Measurements from ENCODE around the gene ASB13.
"Not testable (repeated sequence)": the region's sequence is repeated elsewhere in the genome, so short reads cannot be mapped to it uniquely, and the experiment has no call there.

The ASB13 gene

GRCh38 chr10:5628451-5629302 lies 37.7 kb downstream of the ASB13 start:
- H3K36me3 ChIP-seq (ENCODE audit: control insufficient read depth in 5 of 5, insufficient read depth in 5 of 5, low read length in 5 of 5), result no peaks in the 10 kb centered on the region
- H3K27me3 ChIP-seq (ENCODE audit: control insufficient read depth in 5 of 5, insufficient read depth in 4 of 5, low read length in 5 of 5), result no peaks in the 10 kb centered on the region
- no peaks in the 10 kb centered on the region for H3K9me3 ChIP-seq (ENCODE audit: control insufficient read depth in 5 of 5, low read length in 5 of 5)
- H3K4me1 ChIP-seq (ENCODE audit: control insufficient read depth in 5 of 5, insufficient read depth in 5 of 5, low read length in 5 of 5), result peaks cover 0 to 18% (median 13%) of the 10 kb centered on the region in 5 donors
- H3K4me3 ChIP-seq (ENCODE audit: low read depth in 1 of 5, low read length in 5 of 5), result peak overlapping the region; percentile 40 to 72 (median 63)
- H3K9ac ChIP-seq (ENCODE audit: low read length in 5 of 5), result peak overlapping the region in 2 of 5 donors; percentile 26 to 47
- H3K27ac ChIP-seq (ENCODE audit: low read depth, low read length), result no peak overlapping the region

- H3K27ac ChIP-seq (ENCODE audit: low read depth, low read length), result no peak overlapping the region
Observed at GRCh38 chr10:5627486-5628044, 38.8 kb downstream of the ASB13 start.

GRCh38 chr10:5625992-5626777 lies 40.2 kb downstream of the ASB13 start:
- H3K4me1 ChIP-seq (ENCODE audit: control insufficient read depth in 5 of 5, insufficient read depth in 5 of 5, low read length in 5 of 5), result peaks cover 1 to 40% (median 26%) of the 10 kb centered on the region in 5 donors
- no peaks in the 10 kb centered on the region for H3K36me3 ChIP-seq (ENCODE audit: control insufficient read depth in 5 of 5, insufficient read depth in 5 of 5, low read length in 5 of 5)
- H3K27ac ChIP-seq (ENCODE audit: low read depth, low read length), result no peak overlapping the region
- no peak overlapping the region for H3K4me3 ChIP-seq (ENCODE audit: low read depth in 1 of 5, low read length in 5 of 5)
- no peaks in the 10 kb centered on the region for H3K27me3 ChIP-seq (ENCODE audit: control insufficient read depth in 5 of 5, insufficient read depth in 4 of 5, low read length in 5 of 5)
- H3K9ac ChIP-seq (ENCODE audit: low read length in 5 of 5), result no peak overlapping the region
- no peaks in the 10 kb centered on the region for H3K9me3 ChIP-seq (ENCODE audit: control insufficient read depth in 5 of 5, low read length in 5 of 5)

More at GRCh38 chr10:5627486-5628044, 38.8 kb downstream of the ASB13 start:
- no peak overlapping the region for H3K9ac ChIP-seq (ENCODE audit: low read length in 5 of 5)
- H3K4me1 ChIP-seq (ENCODE audit: control insufficient read depth in 5 of 5, insufficient read depth in 5 of 5, low read length in 5 of 5), result peaks cover 1 to 28% (median 21%) of the 10 kb centered on the region in 5 donors
- H3K27me3 ChIP-seq (ENCODE audit: control insufficient read depth in 5 of 5, insufficient read depth in 4 of 5, low read length in 5 of 5), result no peaks in the 10 kb centered on the region
- no peaks in the 10 kb centered on the region for H3K9me3 ChIP-seq (ENCODE audit: control insufficient read depth in 5 of 5, low read length in 5 of 5)
- H3K4me3 ChIP-seq (ENCODE audit: low read depth in 1 of 5, low read length in 5 of 5), result no peak overlapping the region
- H3K36me3 ChIP-seq (ENCODE audit: control insufficient read depth in 5 of 5, insufficient read depth in 5 of 5, low read length in 5 of 5), result no peaks in the 10 kb centered on the region

GRCh38 chr10:5624701-5625100 lies 41.7 kb downstream of the ASB13 start:
- Histone ChIP-seq H3K27ac (ENCODE audit: low read depth, low read length) (no peak overlapping the region), H3K4me1 (ENCODE audit: control insufficient read depth in 5 of 5, insufficient read depth in 5 of 5, low read length in 5 of 5) (peaks cover 1 to 49% (median 32%) of the 10 kb centered on the region in 5 donors), H3K4me3 (ENCODE audit: low read depth in 1 of 5, low read length in 5 of 5) (no peak overlapping the region), H3K27me3 (ENCODE audit: control insufficient read depth in 5 of 5, insufficient read depth in 4 of 5, low read length in 5 of 5) (no peaks in the 10 kb centered on the region), H3K9me3 (ENCODE audit: control insufficient read depth in 5 of 5, low read length in 5 of 5) (no peaks in the 10 kb centered on the region), H3K9ac (ENCODE audit: low read length in 5 of 5) (no peak overlapping the region), H3K36me3 (ENCODE audit: control insufficient read depth in 5 of 5, insufficient read depth in 5 of 5, low read length in 5 of 5) (no peaks in the 10 kb centered on the region)

GRCh38 chr10:5623081-5623748 lies 43.2 kb downstream of the ASB13 start:
- Histone ChIP-seq H3K36me3 (ENCODE audit: control insufficient read depth in 5 of 5, insufficient read depth in 5 of 5, low read length in 5 of 5) (no peaks in the 10 kb centered on the region), H3K27me3 (ENCODE audit: control insufficient read depth in 5 of 5, insufficient read depth in 4 of 5, low read length in 5 of 5) (no peaks in the 10 kb centered on the region), H3K9ac (ENCODE audit: low read length in 5 of 5) (peak overlapping the region in 1 of 5 donors; percentile 38), H3K9me3 (ENCODE audit: control insufficient read depth in 5 of 5, low read length in 5 of 5) (no peaks in the 10 kb centered on the region), H3K4me3 (ENCODE audit: low read depth in 1 of 5, low read length in 5 of 5) (no peak overlapping the region), H3K27ac (ENCODE audit: low read depth, low read length) (no peak overlapping the region), H3K4me1 (ENCODE audit: control insufficient read depth in 5 of 5, insufficient read depth in 5 of 5, low read length in 5 of 5) (peaks cover 5 to 51% (median 36%) of the 10 kb centered on the region in 5 donors)

- H3K4me1 ChIP-seq (ENCODE audit: control insufficient read depth in 5 of 5, insufficient read depth in 5 of 5, low read length in 5 of 5), result peaks cover 5 to 55% (median 43%) of the 10 kb centered on the region in 5 donors
- no peaks in the 10 kb centered on the region for H3K36me3 ChIP-seq (ENCODE audit: control insufficient read depth in 5 of 5, insufficient read depth in 5 of 5, low read length in 5 of 5)
- H3K9ac ChIP-seq (ENCODE audit: low read length in 5 of 5), result no peak overlapping the region
- no peak overlapping the region for H3K4me3 ChIP-seq (ENCODE audit: low read depth in 1 of 5, low read length in 5 of 5)
- no peaks in the 10 kb centered on the region for H3K27me3 ChIP-seq (ENCODE audit: control insufficient read depth in 5 of 5, insufficient read depth in 4 of 5, low read length in 5 of 5)
- H3K9me3 ChIP-seq (ENCODE audit: control insufficient read depth in 5 of 5, low read length in 5 of 5), result no peaks in the 10 kb centered on the region
- no peak overlapping the region for H3K27ac ChIP-seq (ENCODE audit: low read depth, low read length)
Observed at GRCh38 chr10:5622186-5622960, 44.0 kb downstream of the ASB13 start.

GRCh38 chr10:5621371-5621770 lies 45.0 kb downstream of the ASB13 start:
- not testable (repeated sequence) for H3K4me3 ChIP-seq (ENCODE audit: low read depth in 1 of 5, low read length in 5 of 5); H3K27me3 ChIP-seq (ENCODE audit: control insufficient read depth in 5 of 5, insufficient read depth in 4 of 5, low read length in 5 of 5); H3K27ac ChIP-seq (ENCODE audit: low read depth, low read length); H3K9me3 ChIP-seq (ENCODE audit: control insufficient read depth in 5 of 5, low read length in 5 of 5); H3K36me3 ChIP-seq (ENCODE audit: control insufficient read depth in 5 of 5, insufficient read depth in 5 of 5, low read length in 5 of 5); H3K9ac ChIP-seq (ENCODE audit: low read length in 5 of 5)
- peaks cover 5 to 64% (median 52%) of the 10 kb centered on the region in 5 donors for H3K4me1 ChIP-seq (ENCODE audit: control insufficient read depth in 5 of 5, insufficient read depth in 5 of 5, low read length in 5 of 5)

GRCh38 chr10:5620966-5621365 lies 45.4 kb downstream of the ASB13 start:
- H3K27me3 ChIP-seq (ENCODE audit: control insufficient read depth in 5 of 5, insufficient read depth in 4 of 5, low read length in 5 of 5), result no peaks in the 10 kb centered on the region
- no peak overlapping the region for H3K27ac ChIP-seq (ENCODE audit: low read depth, low read length)
- H3K9me3 ChIP-seq (ENCODE audit: control insufficient read depth in 5 of 5, low read length in 5 of 5), result no peaks in the 10 kb centered on the region
- H3K36me3 ChIP-seq (ENCODE audit: control insufficient read depth in 5 of 5, insufficient read depth in 5 of 5, low read length in 5 of 5), result no peaks in the 10 kb centered on the region
- H3K4me1 ChIP-seq (ENCODE audit: control insufficient read depth in 5 of 5, insufficient read depth in 5 of 5, low read length in 5 of 5), result peaks cover 5 to 65% (median 53%) of the 10 kb centered on the region in 5 donors
- H3K4me3 ChIP-seq (ENCODE audit: low read depth in 1 of 5, low read length in 5 of 5), result no peak overlapping the region
- H3K9ac ChIP-seq (ENCODE audit: low read length in 5 of 5), result no peak overlapping the region

- Histone ChIP-seq H3K36me3 (ENCODE audit: control insufficient read depth in 5 of 5, insufficient read depth in 5 of 5, low read length in 5 of 5) (no peaks in the 10 kb centered on the region), H3K9ac (ENCODE audit: low read length in 5 of 5) (peak overlapping the region in 1 of 5 donors; percentile 1), H3K4me3 (ENCODE audit: low read depth in 1 of 5, low read length in 5 of 5) (no peak overlapping the region), H3K27me3 (ENCODE audit: control insufficient read depth in 5 of 5, insufficient read depth in 4 of 5, low read length in 5 of 5) (no peaks in the 10 kb centered on the region), H3K27ac (ENCODE audit: low read depth, low read length) (no peak overlapping the region), H3K4me1 (ENCODE audit: control insufficient read depth in 5 of 5, insufficient read depth in 5 of 5, low read length in 5 of 5) (peaks cover 5 to 72% (median 58%) of the 10 kb centered on the region in 5 donors), H3K9me3 (ENCODE audit: control insufficient read depth in 5 of 5, low read length in 5 of 5) (no peaks in the 10 kb centered on the region)
Observed at GRCh38 chr10:5620223-5620721, 46.1 kb downstream of the ASB13 start.

Data from subcutaneous abdominal adipose tissue (tissue), 5 donors.